NCI-H2227 (cell line): Measurements from ENCODE around the gene CSNK1D.

Source experiments
- DNase-seq: peaks from one replicate; lab custom pipeline; 2025; ENCODE audit not compliant: unreplicated experiment; lab: John Stamatoyannopoulos, UW

Gene CSNK1D

DNA sequence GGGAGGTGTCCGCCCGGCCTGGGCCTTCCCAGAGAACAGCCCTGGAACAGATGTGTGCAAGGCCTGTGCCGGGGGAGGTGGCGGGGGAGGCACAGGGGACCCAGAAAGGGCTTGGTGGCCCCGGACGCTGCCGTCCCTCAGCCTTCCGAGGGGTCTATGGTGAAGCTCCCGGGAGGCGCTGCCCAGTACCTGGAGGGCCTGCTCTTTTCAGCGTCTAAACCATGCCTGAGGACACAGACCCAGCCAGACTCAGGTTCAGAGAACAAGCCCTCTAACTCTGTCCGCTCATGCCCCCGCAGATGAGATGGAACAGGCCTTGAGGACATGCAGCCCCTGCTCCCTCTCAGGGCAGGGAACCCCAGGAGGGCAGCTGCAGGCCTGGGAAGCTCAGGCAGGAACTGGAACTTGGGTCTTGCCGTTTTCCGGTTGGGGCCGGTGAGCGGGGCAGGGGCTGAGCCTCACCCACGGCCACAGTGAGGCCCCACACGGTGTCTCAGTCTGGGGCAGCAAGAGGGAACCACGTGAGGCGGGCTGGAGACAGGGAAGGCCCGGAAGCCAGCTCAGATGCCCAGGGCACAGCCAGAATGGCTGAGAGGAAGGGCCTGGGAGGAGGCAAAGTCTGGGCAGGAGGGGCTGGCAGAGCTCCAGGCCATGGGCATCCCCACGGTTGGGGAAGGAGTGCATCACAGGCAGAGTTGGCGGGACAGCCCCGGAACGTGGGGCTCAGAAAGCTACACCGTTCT lies 32.1 kb downstream of the CSNK1D start:
- DNase-seq: no peak

DNA sequence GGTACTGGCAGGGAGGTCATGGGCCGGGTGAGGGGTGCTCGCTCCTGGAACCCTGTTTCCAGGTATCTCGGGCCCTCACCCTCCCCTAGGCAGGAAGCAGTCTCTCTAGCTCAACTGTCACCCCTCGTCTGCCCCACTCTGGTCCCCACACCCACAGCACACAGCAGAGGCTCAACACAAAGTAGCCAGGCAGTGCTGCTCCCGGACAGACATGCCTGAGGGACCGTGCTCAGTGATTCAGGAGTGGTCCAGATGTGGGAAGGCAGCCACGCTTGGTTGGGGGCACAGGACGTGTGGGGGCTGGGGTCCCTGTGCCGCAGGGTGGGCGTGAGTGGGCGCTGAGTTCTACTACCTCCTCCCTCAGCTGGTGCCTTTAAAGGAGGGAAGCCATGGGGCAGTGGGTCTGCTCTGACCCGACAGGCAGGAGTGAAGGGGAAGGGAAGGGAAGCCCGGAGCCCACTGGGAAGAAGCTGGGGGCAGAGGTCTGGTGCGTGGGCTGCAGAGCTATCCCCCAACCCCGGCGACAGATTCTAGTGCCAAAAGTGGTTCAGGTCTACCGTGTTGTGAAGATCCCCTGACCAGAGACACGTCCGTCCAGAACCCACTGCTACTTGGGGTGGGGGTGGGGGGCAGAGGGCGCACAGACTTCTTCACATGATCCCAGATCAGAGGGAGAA lies 32.9 kb downstream of the CSNK1D start:
- DNase-seq: no peak

- no peak for DNase-seq
Observed at GRCh38 chr17:82239926-82240505, 33.5 kb downstream of the CSNK1D start.

DNA sequence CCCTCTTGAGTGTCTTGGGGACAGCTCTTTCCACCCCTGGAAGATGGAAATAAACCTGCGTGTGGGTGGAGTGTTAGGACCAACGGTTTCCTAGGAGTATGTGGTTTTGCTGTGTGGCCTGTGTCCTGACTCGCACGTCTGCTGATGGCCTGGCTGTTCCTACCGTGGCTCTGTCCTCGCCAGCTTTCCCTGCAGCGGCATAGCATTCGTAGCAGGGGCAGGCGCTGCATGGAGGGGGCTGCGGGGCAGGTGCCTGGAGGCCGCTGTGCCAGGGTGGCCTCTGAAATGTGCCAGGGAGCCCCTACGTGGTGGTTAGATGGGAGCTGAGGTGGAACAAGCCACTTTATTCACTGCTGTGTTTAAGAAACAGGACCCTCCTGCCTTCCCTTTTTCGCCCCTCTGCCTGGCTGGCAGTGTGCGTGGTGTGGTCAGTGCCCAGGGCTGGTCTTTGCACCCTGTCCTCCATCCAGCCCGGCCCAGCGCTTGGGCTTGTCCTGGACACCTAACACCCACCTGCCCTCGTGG lies 34.0 kb downstream of the CSNK1D start:
- no peak for DNase-seq

DNA sequence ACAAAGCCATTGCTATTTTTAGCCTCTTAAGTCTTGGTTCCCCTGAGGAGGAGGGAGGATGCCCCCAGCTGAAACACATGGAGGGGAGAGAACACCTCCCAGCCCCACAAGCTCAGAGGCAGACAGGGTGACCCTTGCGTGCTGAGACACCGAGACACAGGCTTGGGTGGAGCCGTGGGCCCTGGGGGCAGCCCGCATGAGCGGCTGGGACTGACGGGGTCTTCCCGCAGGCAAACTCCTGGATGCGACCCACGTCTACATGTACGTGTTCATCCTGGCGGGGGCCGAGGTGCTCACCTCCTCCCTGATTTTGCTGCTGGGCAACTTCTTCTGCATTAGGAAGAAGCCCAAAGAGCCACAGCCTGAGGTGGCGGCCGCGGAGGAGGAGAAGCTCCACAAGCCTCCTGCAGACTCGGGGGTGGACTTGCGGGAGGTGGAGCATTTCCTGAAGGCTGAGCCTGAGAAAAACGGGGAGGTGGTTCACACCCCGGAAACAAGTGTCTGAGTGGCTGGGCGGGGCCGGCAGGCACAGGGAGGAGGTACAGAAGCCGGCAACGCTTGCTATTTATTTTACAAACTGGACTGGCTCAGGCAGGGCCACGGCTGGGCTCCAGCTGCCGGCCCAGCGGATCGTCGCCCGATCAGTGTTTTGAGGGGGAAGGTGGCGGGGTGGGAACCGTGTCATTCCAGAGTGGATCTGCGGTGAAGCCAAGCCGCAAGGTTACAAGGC lies 34.9 kb downstream of the CSNK1D start:
- peak; percentile 62 for DNase-seq

DNA sequence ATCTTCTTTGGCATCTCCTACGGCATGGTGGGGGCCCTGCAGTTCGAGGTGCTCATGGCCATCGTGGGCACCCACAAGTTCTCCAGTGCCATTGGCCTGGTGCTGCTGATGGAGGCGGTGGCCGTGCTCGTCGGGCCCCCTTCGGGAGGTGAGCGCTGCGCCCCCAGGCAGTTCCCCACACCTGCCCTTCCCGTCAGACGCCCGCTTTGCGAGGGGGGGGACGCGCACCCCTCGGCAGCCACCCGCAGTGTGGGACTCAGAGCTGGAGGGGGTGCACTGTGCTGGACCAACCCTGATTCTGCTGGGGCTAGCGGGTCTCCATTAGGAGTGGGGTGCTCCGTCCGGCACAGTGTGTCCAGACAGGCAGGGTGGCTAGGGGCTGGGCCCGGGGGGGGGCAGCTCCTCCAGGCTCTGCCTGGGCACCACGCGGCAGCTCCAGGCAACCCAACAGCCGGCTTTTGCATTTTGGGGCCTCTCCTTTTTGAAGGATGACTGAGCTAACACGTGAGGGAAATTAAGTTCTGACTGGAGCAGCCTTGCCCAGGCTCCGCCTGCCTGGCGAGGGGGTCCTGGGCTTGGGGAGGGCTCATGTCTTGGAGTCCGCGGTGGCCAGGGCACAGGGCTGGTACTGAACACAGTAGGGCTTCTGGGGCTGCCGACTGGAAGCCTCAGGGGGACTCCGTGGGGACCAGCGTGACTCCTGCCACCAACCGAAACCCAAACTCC lies 35.6 kb downstream of the CSNK1D start:
- DNase-seq: no peak

GRCh38 chr17:82237083-82237745 lies 36.3 kb downstream of the CSNK1D start:
- no peak for DNase-seq

DNA sequence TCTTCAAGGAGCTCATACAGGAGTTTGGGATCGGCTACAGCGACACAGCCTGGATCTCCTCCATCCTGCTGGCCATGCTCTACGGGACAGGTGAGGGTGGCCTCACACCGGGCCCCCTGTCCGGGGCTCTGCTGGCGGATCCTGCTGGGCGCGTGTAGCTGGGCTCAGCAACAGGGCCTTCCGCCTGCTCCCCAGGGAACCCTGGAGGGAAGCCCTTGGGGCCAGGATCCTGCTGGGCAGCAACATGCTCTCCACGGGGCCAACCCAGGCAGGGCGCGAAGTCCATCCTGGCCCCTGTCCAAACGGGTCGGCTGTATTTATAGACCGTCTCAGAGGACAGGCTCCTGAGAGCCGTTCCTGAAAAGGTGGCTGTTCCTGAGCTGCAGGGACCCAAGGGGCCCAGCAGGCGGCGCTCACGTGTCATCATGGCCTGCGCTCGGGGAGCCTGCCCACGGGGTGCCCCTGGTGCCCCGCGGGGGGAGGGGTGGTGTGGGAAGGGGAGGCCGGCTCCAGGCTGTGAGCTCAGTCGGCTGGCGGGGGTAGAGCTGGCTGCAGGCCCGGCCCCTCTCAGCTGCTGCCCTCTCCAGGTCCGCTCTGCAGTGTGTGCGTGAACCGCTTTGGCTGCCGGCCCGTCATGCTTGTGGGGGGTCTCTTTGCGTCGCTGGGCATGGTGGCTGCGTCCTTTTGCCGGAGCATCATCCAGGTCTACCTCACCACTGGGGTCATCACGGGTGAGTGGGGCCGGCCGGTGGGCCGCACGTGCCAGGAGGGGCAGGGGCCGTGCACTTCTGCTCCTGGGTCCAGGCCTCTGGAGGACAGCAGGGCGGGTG lies 37.1 kb downstream of the CSNK1D start:
- DNase-seq: no peak

GRCh38 chr17:82235775-82236141 lies 37.7 kb downstream of the CSNK1D start:
- DNase-seq: no peak

GRCh38 chr17:82235056-82235774 lies 38.3 kb downstream of the CSNK1D start:
- DNase-seq: no peak

GRCh38 chr17:82234211-82235055 lies 39.1 kb downstream of the CSNK1D start:
- no peak for DNase-seq

DNA sequence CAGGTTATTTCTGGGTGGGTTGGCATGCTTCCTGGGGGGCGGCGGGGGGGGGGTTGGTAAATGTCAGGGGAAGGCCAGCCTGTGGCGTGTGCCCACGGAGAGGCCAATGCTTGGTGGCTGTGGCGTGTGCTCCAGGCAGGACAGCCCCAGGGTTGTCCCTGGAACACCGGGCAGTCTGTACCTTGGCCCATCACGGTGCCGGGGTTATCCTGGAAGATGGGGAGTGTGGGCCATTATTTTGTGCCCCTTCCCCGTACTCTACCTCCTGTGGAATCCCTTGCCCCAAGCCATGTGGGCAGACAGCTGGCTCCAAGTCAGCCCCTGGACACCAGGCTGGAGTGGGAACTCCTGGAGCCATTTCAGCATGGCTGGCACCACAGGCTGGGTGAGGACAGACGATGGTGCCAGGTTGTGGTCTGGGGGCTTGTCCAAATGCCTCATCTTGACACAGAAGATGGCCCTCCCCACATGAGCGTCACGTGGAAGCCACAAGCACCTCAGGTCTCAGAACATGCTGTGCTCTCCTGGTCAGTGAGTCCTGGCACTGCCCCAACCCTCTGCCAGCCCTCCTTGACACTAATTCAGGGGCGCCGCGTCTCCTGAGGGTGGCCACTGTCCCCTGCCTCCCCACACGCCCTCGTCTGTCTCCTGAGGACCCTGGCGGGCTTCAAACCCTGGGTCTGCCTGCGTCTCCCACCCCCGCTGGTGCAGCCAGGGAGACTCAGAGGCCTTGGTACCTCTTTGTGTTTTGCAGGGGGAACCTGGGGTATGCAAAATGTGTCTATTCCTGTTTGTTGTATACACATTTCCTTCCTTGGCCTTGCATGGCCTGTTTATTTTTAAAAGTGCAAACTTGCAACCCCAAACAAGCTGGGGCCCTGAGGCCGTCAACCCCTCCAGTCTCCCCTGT lies 40.4 kb downstream of the CSNK1D start:
- DNase-seq: no peak

- no peak for DNase-seq
Observed at GRCh38 chr17:82232322-82232820, 41.1 kb downstream of the CSNK1D start.

DNA sequence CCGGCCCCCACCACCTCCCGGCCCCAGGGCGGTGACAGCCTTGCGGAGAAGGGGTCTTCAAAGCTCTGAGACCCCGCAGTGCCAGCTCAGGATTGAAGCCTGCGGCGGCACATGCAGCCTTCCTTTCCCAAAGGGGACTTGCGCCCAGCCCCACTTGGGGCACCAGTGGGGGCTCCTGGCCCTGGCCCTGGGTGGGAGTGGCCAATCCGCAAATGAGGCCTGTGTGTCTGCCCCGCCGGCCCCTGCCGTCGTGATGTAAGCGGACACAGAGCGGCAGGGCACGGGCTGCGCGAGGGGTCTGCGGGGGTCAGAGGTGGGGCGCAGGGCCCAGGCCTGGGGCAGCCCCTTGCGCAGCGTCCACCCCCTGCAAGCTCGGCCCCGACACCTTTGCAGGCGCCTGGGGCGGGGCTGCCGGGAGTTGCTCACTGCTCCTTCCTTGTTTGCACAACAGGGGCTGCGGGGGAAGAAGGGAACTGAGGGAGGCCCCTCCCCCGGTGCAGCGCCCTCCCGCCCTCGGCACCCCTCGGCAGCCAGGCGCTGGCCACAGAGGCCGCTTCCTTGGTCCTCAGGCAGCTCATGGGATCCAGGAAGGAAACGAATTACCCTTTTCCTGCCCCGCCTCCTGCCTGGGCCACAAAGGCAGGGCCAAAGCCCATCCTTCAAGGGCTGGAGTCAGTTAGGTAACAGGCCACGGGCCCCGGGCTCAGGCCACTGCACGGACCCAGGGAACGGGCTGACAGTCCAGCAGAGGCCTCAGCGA lies 41.8 kb downstream of the CSNK1D start:
- no peak for DNase-seq

- no peak for DNase-seq
Observed at GRCh38 chr17:82231312-82231561, 42.3 kb downstream of the CSNK1D start.

DNA sequence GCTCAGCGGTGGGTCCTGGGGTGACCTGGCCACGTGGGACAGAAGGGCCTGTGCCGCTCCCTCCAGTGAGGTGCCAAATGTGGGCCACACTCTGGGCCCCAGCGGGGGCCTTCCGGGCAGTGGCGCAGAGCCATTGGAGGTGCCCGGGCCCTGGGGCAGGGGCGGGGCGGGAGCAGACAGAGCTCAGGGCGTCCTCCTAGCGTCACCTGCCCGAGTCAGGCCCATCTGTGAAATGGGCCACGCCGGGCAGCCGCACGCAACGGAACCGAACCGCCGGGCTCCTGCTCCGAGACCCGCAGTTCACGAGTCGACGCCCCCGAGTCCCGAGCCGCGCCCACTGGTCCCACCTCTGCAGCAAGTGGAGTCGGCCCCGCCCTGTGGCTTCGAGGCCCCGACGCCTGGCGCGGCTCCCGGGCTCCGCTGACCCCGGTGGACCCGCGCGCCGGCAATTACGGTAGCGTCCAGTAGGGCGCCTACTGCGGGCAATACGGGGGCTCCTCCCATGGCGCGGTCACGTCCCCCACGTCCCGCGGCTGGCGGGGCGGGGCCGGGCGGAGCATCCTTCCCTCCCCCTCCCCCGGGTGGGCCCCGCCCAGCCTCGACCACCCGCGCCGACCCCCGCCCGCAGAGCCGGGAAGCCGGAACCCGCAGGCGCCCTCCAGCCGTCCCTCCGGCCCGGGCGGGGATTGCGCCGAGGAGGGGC lies 42.7 kb downstream of the CSNK1D start:
- DNase-seq: no peak
